HepG2 (cell line): ENCODE data around the gene SLC2A8.

Source experiments
- EED ChIP-seq: sonication (generic); formaldehyde crosslinking; IDR thresholded peaks from 2 replicates; pipeline ENCODE4 v1.5.0; 2020; ENCODE audit warnings: mild to moderate bottlenecking, missing genetic modification reagents
- FOXA1 ChIP-seq, 2 experiments: fragments of 450-650 bp in 1 of 2; sonication (generic) in 1 of 2; formaldehyde crosslinking in 1 of 2; IDR thresholded peaks; 2 replicates each; pipeline versions ENCODE4 v1.4.0 to v1.6.1; 2016 to 2020; ENCODE audit warnings: missing genetic modification reagents in 1 of 2
- POLR2A ChIP-seq, 2 experiments: IDR thresholded peaks; 2 replicates each; pipeline ENCODE4 v1.6.1; 2011; ENCODE audit warnings: low read depth in 2 of 2, low read length in 2 of 2, mild to moderate bottlenecking in 1 of 2, moderate library complexity in 1 of 2; ENCODE audit not compliant: insufficient read depth in 1 of 2
- SRY ChIP-seq: sonication (generic); formaldehyde crosslinking; IDR thresholded peaks from 2 replicates; pipeline ENCODE4 v1.8.0; 2022; ENCODE audit warnings: mild to moderate bottlenecking, missing genetic modification reagents
- ZBTB1 ChIP-seq: sonication (generic); formaldehyde crosslinking; IDR thresholded peaks from 2 replicates; pipeline ENCODE4 v1.4.0; 2020; ENCODE audit warnings: missing genetic modification reagents, borderline replicate concordance
- ZBTB39 ChIP-seq: sonication (generic); formaldehyde crosslinking; IDR thresholded peaks from 2 replicates; pipeline ENCODE4 v1.5.0; 2020; ENCODE audit warnings: missing genetic modification reagents
- ZNF891 ChIP-seq: sonication (generic); formaldehyde crosslinking; IDR thresholded peaks from 2 replicates; pipeline ENCODE4 v1.5.0; 2020; ENCODE audit warnings: mild to moderate bottlenecking, missing genetic modification reagents
- TF ChIP-seq, protein P1 (sequence below): sonication (generic); formaldehyde crosslinking; IDR thresholded peaks from 2 replicates; pipeline ENCODE4 v1.8.1; 2023; ENCODE audit warnings: mild to moderate bottlenecking, missing genetic modification reagents

DNA sequence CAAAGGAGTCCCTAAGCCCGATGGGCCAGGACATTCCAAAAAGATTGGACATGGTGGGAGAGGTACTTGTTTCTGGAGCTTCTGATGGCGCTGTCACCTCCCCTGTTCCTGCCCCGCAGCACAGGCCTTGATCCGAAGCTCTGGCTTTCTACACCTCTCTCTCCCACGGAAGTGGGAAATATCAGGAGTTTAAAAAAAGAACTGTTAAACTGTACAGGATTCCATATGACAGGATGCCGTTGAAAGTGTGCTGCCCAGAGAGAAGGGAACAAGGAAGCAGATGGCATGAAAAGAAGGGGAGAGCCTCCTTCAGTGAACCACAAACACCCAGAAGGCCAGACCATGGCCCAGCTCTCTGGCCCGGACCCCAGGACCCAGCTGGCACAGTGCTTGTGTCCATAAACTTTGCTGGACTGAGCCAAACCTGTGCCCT lies 26.8 kb upstream of the SLC2A8 start:
- no peak for TF ChIP-seq ZBTB1
- no peak for TF ChIP-seq FOXA1 (IDR thresholded peaks at IDR 0.05)
- TF ChIP-seq FOXA1 (CRISPR knock-in tag; IDR thresholded peaks at IDR 0.05): no peak
- TF ChIP-seq SRY (CRISPR knock-in tag): no peak
- TF ChIP-seq ZNF891 (CRISPR knock-in tag): no peak
- TF ChIP-seq, protein P1, sequence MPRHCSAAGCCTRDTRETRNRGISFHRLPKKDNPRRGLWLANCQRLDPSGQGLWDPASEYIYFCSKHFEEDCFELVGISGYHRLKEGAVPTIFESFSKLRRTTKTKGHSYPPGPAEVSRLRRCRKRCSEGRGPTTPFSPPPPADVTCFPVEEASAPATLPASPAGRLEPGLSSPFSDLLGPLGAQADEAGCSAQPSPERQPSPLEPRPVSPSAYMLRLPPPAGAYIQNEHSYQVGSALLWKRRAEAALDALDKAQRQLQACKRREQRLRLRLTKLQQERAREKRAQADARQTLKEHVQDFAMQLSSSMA (CRISPR knock-in tag): no peak
- TF ChIP-seq POLR2A (IDR thresholded peaks at IDR 0.05; ENCODE audit: insufficient read depth in 1 of 2, low read depth in 2 of 2, low read length in 2 of 2): no peak
- no peak for TF ChIP-seq EED
- no peak for TF ChIP-seq ZBTB39 (CRISPR knock-in tag)
